ENCODE data around the gene STAG1.

- TF ChIP-seq CTCF (tag by site-specific recombination; IDR thresholded peaks at IDR 0.05) (no peak), YY1 (tag by site-specific recombination; IDR thresholded peaks at IDR 0.05) (no peak), ZNF239 (tag by site-specific recombination; IDR thresholded peaks at IDR 0.05) (no peak), ZBTB26 (tag by site-specific recombination; optimal IDR thresholded peaks at IDR 0.05) (no peak), ZNF521 (tag by site-specific recombination; IDR thresholded peaks at IDR 0.05) (no peak), KLF7 (tag by site-specific recombination; IDR thresholded peaks at IDR 0.05; ENCODE audit: borderline replicate concordance) (no peak), ZNF311 (tag by site-specific recombination; IDR thresholded peaks at IDR 0.05; ENCODE audit: borderline replicate concordance) (no peak), ZNF513 (tag by site-specific recombination; IDR thresholded peaks at IDR 0.05) (no peak), ZNF544 (tag by site-specific recombination; IDR thresholded peaks at IDR 0.05) (no peak), ZBTB1 (tag by site-specific recombination; IDR thresholded peaks at IDR 0.05) (no peak)
Observed at GRCh38 chr3:136584728-136585127, 167.4 kb downstream of the STAG1 start.
